Ureter (tissue), 1 donor: ENCODE results near the gene KIAA0930. TPM values are rescaled to one million over a fixed set of nuclear protein-coding genes. Genes with fewer than 3 reads are reported as not detected.
"Not testable (repeated sequence)": the region's sequence is repeated elsewhere in the genome, so short reads cannot be mapped to it uniquely, and the experiment has no call there.

Source experiments
- DNase-seq: peaks from one replicate; pipeline ENCODE4 v3.0.0-alpha.2; 2020; ENCODE audit warnings: low spot score
- total RNA-seq: library from RNA; stranded (reverse); gene quantifications from one replicate; pipeline ENCODE4 v1.2.4, GENCODE V29; 2023
- donor health status: DM: yes; HTN: yes; CAD: no.

Gene KIAA0930
- total RNA-seq, 1 donor from 2014 or later, result 79.2 TPM

DNA sequence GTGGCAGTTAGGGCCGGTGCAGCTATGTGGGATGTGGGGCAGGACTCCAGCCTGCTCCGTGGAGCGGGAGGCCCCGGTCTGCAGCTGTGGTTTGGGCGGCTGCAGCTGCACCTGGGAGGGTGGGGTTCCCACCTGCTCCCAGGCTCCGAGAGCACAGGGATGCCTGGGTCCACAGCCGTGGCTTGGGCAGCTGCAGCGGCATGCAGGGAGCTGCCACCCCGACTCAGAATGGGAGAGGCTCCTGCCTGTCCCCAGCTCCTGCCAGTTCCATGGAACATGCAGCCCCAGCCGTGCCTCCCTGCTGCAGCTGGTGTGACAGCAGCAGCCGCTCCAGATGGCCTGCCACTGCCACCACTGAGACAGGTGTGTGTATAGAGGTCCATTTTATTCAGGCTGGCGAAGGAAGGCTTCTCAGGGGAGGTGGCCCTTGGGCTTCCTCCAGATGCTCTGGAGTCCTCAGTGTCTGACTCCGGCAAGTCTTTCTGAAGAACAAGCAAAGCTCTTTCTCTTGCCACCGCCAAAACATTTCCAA, 22.3 kb upstream of the KIAA0930 start:
- DNase-seq, result no peak

DNA sequence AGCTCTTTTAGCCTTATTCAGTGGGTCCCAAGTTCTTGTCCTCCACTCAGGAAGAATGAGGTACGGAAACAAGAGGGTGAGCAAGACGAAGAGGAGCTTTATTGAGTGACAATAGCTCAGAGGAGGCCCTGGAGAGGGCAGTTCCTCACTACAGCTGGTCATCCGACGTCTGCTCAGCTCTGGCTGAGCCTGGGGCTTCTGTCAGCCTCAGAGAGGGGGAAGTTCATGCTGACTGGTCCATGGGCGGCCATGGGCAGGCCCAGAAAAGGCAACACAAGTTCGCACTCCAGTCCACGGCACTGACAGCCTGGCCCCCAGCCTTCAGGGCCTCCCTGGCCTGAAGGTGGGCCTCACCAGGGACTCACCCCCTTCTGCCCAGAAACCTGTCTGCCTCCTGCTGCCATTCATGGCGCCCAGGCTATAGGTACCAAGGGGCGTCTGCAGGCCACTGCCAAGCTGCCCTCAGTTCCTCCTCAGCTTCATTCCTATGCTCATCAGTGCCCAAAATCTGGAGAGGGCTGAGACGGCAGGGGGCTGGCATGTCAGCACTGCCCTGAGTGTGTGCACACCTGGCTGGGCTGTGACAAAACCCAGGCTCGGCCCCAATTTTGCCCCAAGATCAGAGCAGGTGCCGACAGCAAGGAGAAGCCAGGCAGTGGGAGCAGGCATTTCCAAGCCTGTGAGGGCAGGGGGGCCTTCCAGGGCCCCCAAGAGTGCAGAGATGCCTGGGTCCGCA, 21.7 kb upstream of the KIAA0930 start:
- DNase-seq, result no peak

DNA sequence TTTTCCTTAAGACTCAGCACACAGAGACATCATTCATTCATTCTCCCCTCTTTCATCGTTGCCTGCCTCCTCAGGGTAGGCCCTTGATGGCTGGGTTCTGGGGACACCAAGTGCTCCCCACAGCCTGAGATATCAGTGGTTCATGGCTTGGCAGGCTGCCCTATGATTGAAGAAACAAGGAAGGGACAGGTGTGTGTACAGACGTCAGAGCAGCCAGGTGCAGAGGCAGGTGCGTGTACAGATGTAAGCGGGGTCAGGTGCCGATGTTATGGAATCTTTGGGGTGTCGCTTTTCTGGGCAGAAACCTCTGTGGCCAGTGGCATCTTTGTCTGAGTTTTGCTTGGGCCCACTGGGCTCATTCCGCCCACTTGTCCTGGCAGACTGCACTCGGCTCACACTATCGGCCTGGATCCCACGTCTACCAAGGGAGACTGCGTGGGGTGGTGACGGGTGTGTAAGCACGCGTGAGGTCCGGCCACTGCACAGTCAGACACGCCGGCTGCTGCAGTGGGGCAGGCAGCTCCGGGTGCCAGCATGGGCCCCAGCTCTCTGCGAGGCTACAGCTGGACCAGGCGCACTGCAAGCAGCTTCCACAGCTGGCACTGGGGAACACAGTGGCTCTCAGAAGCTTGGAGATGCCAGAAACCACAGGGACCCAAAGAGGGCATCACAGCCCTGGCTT, 20.9 kb upstream of the KIAA0930 start:
- no peak for DNase-seq

DNA sequence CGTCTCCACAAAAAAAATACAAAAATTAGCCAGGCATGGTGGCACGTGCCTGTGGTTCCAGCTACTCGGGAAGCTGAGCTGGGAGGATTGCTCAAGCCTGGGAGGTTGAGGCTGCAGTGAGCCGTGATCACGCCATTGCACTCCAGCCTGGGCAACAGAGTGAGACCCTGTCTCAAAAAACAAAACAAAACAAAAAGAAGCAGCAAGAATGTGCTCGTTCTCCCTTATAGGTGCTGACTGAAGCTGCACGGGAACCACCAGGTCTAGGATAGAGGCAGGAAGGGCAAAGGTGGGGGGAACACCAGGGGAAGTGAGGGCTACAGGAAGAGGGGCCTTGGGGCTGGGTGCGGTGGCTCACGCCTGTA, 19.7 kb upstream of the KIAA0930 start:
- not testable (repeated sequence) for DNase-seq

DNA sequence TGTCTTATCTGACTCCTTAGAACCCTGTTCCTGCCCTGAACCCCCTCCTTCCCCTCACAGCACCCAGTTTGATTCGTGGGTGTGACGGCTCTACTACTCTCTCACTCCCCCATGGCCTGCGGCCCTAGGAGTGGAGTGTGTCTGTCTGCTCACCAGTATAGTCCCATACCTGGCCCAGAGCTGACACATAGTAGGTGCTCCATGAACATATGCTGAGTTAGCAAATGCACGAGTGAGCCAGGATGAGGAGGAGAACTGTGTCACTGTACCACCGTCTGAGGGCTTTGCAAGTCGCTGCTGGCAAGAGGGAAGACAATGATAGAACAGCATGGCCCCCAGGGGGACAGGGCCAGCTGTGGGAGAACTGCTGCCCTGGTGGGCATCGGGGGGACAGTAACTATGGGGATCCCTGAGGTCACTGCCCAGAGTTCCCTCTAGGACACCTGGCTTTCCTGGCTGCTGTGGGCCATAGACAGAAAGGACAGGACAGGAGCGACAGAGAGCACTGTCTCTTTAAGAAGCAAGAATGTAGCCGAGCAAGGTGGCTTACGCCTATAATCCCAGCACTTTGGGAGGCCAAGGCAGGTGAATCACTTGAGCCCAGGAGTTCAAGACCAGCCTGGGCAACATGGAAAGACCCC, 19.2 kb upstream of the KIAA0930 start:
- DNase-seq, result no peak

DNA sequence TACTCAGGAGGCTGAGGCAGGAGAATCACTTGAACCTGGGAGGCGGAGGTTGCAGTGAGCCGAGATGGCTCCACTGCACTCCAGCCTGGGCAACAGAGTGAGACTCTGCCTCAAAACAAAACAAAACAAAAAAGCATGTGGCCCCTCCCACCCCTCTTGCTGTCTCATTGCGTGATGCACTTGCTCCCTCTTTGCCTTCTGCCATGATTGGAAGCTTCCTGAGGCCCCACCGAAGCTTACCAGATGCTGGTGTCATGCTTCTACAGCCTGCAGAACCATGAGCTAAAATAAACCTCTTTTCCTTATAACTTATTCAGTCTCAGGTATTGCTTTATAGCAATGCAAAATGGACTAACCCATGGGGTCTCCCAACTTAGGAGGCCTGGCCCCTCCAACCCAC, 17.2 kb upstream of the KIAA0930 start:
- not testable (repeated sequence) for DNase-seq

DNA sequence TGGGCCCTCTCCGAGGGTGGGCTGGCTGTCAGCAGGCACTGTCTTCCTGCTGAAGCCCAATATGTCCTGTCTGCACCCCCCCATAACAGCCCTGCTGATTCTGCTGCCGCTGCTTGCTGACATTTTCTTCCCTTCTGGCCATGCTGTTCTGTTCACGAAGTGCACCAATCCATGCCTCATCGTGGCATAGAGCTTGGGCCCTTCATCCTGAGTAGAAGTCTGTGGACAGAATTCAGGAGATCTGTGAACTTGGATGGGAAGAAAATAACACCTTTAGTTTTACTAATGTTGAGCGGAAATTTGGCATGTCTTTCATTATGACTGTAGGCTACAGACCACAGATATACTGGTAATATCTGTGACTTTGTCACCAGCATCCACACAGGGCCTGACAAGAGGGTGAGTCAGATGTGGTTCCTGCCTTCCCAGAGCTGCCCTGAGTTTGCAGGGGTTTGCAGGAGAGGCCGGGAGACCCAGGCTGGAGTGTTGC, 14.1 kb upstream of the KIAA0930 start:
- DNase-seq, result no peak

DNA sequence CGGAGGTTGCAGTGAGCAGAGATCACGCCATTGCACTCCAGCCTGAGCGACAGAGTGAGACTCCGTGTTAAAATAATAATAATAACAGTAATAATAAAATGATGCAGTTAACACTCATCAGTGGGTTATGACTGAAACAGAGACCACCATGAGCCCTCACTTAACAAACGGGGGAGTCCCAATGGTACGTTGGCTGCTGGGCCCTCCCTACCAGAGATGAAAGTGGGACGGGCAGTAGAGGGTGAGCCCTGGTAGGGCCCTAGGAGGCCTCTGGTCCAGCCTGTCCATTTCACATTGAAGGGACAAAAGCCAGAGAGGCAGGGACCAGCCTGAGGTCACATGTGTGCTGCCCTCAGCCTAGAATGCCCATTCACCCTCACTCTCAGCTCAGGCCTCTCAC, 13.7 kb upstream of the KIAA0930 start:
- DNase-seq, result no peak

DNA sequence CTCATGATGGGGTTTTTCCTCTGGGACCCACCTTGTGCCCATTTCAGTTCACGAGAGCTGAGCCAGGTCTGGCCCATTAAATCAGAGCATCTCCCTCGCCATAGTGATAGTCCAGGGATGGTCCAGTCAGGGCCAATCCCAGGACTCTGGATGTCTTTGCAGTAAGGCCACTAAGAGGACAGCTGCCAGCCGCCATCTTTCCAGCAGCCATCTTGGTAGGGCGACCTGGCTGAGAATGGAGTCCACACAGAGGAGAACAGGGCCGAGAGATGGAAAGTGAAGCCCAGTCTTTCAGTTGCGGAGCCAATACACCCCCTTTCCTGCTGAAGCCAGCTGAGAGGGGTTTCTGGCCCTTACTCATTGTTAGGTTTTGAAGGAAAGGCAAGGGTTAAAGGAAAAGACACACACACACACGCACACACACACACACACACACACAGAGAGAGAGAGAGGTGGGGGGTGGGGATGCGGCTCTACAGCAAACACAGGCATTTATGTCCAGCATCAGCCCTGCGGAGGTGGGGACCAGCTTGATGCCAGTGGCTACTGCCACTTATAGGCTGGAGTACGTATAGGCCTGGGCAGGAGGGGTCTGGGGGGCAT, 12.4 kb upstream of the KIAA0930 start:
- no peak for DNase-seq

DNA sequence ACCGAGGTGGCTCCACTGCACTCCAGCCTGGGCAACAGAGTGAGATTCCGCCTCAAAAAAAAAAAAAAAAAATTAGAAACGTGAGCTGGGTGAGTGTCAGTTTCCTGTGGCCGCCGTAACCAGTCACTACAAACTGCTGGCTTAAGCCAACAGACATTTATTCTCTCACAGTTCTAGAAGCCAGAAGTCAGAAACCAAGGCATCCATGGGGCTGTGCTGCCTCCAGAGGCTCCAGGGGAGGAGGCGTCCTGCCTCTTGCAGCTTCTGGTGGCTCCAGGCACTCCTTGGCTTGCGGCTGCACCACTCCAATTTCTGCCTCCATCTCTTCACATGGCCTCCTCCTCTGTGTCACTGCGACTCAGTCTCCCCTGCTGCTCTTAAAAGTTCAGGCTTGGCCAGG, 11.1 kb upstream of the KIAA0930 start:
- no peak for DNase-seq

DNA sequence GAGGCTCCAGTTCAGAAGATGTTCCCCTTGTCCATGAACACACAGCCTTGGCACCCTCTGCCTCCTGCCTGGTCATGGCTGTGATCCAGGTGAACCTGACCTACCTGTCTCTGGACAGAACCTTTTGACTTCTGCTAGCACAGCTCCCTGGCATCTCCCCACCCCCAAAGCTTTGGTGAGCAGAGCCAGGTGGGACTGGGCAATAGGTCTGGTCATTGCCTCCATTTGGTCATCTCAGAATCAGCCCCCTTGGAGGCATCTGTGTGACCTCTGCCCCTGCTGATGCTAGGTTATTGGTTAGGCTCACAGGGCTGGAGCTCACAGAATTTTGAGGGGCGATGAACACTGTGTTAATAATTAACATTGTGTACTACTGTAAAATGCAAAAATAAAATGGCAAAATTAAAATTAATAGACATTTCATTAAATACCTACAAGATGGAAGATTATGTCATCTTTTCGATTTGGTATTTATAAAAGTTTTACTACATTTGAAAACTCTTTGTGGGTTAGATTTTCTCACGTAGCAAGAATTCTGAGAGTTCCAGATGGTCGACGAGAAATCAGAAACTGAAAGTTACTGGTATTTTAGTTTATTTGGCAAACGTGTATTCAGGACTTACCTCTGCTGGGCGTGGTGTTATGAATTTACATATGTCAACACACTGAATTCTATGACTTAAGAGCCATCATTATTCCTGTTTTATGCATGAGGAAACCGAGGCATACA, 8.3 kb upstream of the KIAA0930 start:
- DNase-seq, result no peak

DNA sequence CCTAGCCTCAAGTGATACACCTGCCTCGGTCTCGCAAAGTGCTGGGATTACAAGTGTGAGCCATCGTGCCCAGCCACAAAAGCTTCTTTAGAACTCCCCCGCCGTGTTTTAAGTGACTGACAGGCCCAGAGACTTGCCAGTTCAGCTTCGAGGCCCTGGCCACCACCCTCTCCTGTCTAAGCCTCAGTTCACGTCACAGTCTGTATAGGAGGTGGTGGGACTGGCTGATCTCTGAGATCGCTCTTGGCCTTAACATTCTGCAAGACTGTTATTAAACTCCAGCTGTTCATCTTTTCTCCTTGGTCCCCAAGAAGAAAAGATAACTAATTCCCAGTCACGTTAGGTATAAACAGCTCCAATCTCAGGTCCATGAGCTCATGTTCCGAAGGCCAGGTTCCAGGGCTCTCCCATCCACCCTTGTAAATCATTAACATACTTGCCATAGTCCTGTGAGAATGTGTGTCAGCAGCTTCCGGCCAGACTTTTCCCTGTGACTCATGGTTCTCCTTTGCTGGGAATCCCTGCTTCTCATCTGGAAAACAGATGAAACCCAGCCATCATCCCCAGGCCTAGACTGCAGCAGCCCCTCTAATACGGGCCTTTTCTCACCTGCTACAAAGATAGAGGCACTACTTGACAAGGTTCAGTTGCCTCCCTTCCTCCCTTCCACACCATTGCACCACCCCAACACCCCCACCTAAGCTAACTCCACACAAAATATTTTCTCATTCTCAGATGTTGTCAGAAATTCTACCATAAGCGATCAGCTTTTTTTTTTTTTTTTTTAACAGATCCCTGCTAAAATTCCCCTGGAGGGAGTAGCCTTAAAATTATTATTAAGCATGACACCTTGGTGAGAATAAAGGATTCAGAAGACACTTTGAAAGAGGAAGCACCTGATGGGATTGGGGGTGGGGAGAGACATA, 5.6 kb upstream of the KIAA0930 start:
- peak; percentile 64 for DNase-seq

DNA sequence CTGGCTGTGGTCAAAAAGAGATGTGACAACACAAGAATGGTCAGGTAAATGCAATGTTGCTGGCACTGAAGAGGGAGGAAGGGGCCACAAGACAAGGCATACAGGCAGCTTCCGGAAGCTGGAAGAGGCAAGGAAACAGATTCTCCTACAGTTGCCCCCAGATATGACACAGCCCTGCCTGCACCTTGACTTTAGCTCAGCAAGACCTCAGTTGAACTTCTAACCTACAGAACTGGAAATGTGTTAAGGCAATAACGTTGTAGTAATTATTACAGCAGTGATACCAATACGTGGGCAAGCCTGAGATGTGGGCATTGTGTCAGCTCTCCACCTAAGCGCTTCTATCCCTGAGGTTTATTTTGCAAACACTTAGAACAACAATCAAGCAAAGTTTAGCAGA, 4.2 kb upstream of the KIAA0930 start:
- DNase-seq, result no peak

DNA sequence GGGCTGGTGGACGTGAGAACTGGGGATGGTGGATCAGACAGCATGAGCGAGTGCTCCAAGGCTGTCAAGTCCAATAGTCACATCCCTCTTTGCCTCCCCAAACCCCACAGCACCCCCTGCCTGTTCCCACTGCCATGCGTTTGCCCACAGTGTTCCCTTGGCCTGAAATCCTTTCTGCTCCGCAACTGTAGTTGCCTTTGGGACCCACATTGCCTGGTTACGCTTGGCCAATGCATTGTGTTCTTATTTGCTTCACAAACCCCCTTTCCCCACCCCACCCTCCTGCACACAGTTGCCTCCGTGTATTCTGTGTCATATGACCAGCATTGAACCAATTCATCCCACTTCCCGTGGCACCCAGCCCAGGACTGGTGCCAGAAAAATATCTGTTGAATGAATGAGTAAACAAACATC, 2.1 kb upstream of the KIAA0930 start:
- DNase-seq, result peak; percentile 72

DNA sequence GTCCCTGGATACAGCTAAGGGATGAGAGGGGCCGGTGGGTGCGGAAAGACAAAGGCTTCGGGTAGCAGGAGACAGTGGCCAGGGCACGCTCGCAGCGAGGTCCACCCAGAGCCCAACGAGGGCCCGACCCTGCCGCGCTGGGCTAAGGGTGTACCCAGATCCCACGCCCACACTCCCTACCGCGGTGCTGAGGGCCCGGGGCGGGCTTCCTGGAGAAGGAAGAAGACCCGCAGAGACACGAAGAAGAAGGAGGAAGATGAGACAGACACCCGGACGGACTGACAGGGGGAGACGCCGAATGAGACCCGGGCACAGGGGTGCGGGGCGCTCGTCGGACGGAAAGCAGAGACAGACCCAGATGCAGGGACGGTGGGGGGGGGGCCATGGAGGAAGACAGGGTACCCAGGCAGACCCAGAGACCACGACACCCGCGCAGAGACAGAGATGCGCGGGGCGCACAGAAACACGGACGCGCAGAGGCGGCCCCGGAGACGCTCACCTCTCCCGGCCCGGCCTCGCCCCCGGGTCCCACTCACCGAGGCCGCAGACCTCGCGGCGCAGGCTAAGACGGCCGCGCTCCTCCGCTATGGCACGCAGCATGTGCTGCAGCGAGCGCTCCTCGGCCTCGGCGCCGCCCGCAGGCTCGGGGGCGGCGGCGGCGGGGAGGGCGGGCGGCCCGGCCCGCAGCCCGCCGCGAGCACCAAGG, 437 bp downstream of the KIAA0930 start:
- no peak for DNase-seq

DNA sequence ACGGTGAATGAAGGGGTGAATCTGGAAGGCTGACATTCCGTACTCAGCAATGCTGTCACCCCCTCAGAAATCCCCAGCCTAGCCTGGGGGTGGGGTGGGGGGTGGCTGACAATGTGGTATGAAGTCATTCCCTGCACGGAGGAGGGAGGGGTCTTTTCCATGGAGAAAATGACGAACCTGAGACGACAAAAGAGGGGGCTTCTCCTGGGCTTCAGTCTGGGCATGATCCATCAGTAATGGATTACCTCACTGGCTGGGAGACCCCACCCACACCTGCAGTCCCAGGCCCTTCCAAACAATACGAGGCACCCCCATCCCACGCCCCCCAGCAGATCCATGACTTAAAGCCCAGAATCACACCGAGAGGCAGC, 1.0 kb downstream of the KIAA0930 start:
- DNase-seq, result no peak

DNA sequence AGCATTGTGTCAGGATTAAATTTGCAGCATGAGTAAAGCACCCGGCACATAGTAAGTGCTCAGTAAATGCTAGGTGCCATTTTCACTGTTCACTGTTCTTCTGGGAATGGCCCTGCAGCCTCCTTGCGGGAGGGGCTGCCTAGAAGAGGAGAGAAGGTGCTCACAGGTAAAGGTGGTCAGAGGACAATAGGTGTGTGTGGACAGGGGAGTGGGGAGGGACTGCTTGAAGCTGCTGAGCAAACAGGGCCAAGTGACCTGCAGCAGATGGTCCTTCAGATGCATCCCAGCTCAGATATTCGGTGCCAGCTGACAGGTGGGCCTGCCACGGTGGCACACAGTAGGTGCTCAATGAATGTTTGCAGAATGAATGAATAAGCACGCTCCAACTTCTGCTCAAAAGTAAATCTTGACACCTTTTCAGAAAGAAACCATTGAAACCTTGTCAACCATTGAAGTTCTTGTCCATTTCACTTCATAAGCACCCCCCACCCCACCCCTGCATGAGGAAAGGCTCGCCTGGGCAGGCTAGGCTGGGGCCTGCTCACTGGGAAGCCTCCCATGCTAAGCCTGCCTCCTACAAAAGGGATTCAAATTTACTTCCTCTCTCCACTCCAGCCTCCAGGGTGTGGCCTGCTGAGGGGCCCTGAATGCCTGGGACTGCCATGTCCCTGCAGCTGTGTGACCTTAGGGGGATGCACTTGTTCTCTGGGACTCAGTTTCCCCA, 1.6 kb downstream of the KIAA0930 start:
- no peak for DNase-seq

DNA sequence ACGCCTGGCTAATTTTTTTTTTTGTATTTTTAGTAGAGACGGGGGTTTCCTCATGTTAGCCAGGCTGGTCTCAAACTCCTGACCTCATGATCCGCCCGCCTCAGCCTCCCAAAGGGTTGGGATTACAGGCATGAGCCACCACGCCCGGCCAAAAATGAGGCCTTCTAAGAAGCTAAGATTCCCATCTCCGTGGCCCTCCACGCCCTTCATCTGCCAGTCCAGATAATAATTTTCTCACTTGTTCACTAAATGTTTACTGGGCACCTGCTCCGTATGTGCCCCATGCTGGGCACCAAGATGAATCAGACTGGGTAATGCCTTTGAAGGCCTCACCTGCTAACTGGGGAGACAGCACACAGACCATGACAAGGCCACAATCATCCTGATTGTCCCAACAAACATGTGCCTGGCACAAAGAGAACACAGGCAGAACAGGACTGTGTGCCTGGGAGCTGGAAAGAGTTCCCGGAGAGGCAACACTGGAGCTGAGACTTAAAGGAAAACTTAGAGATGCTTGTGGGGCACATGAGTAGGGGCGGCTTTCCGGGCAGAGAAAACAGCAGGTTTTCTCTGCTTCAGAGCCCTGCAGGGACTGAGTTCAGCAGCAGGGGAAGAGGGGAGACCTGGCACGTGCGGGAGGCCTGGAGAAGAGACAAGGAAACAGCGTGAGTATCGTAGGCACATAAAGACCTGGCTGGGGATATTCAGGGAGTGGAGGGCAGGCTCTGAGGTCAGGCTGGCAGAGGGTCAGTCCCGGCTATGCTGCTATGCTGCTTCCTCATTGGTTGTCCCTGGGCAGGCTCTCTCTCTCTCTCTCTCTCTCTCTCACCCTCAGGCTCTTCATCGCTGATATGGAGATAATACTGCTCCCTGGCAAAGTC, 2.4 kb downstream of the KIAA0930 start:
- DNase-seq, result no peak
